Measurements from ENCODE around the gene FBXO48.

The FBXO48 gene

GRCh38 chr2:68414452-68414851 lies 52.6 kb downstream of the FBXO48 start:
- no peak for DNase-seq (ENCODE audit: low spot score)

DNA sequence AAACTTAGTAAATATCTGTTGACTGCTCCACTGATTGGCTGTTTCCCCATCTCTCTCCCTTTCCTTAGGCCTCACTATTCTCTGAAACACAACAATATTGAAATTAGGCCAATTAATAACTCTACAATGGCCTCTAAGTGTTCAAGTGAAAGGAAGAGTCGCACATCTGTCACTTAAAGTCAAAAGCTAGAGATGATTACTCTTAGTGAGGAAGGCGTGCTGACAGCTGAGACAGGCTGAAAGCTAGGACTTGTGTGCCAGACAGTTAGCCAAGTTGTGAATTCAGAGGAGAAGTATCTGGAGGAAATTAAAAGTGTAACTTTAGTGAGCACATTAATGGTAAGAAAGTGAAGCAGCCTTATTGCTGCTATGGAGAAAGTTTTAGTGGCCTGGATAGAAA lies 53.6 kb downstream of the FBXO48 start:
- no peak for DNase-seq (ENCODE audit: low spot score)

GRCh38 chr2:68412127-68412819 lies 54.8 kb downstream of the FBXO48 start:
- no peak for DNase-seq (ENCODE audit: low spot score)

DNA sequence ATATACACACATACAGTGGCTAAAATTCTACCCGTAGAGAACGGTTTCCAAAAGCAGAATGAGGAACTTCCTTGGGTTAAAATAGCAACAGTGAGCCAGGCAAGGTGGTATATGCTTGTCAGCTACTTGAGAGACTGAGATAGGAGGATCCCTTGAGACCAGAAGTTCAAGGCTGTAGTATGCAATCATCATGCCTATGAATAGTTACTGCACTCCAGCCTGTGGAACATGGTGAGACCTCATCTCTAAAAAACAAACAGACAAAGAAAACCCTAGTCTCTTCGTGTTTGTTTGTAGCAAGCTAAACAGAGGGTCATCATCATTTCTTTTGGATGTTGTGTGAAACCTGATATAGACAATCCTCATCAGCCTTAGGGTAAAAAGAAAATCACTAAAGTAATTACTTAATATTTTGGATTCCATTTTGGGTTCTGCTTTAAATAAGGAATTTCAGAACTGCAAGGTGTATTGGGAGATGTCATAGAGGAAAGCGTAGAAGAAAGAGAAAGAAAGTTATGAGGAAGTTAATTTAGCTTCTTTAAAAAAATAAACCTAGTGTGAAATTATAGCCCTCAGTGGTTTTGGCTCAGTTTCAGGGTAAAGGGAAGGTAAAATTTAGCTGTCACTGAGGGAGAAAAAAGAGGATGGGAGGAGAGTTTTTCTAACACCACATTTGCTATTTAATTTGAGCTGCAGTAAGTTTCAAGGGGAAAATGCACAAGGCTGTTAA lies 55.5 kb downstream of the FBXO48 start:
- no peak for DNase-seq (ENCODE audit: low spot score)
